Neural cell (in vitro differentiated cells): Measurements from ENCODE around the gene IBA57. TPM values are rescaled to one million over a fixed set of nuclear protein-coding genes. Genes with fewer than 3 reads are reported as not detected.

Experiments
- H2AFZ ChIP-seq: fragments of 200-600, 300-800 bp; sonication (generic), shearing (Covaris generic); 2 replicates; pipeline ENCODE4 v1.6.0; 2014; ENCODE audit warnings: low read depth, mild to moderate bottlenecking, antibody characterized with exemption, low read length, moderate library complexity
- H3F3A ChIP-seq: fragments of 200-600 bp; shearing (Covaris generic); 2 replicates; pipeline ENCODE4 v1.6.1; 2016; ENCODE audit warnings: mild to moderate bottlenecking, moderate library complexity, mixed read lengths, antibody characterized with exemption, low read length; ENCODE audit not compliant: insufficient read depth, poor library complexity, severe bottlenecking
- H3K27ac ChIP-seq: fragments of 200-600, 300-800 bp; sonication (generic), shearing (Covaris generic); 2 replicates; pipeline ENCODE4 v1.5.1; 2014; ENCODE audit warnings: mild to moderate bottlenecking, low read length, moderate library complexity
- H3K27me3 ChIP-seq: fragments of 300-800, 200-600 bp; sonication (generic), shearing (Covaris generic); 2 replicates; pipeline ENCODE4 v1.6.0; 2014; ENCODE audit warnings: mild to moderate bottlenecking, low read depth, low read length, moderate library complexity; ENCODE audit not compliant: insufficient read depth
- H3K36me3 ChIP-seq: fragments of 300-800, 200-600 bp; sonication (generic), shearing (Covaris generic); 2 replicates; pipeline ENCODE4 v1.5.1; 2014; ENCODE audit warnings: mild to moderate bottlenecking, antibody characterized with exemption, low read length, moderate library complexity; ENCODE audit not compliant: insufficient read depth
- H3K4me2 ChIP-seq: fragments of 300-800, 200-600 bp; sonication (generic), shearing (Covaris generic); 2 replicates; pipeline ENCODE4 v1.6.0; 2014; ENCODE audit warnings: mild to moderate bottlenecking, low read length
- H3K4me3 ChIP-seq: fragments of 300-800, 200-600 bp; sonication (generic), shearing (Covaris generic); 2 replicates; pipeline ENCODE4 v1.5.1; 2014; ENCODE audit warnings: mild to moderate bottlenecking, low read length, moderate library complexity
- H3K79me2 ChIP-seq: fragments of 200-600 bp; shearing (Covaris generic); replicated peaks from 2 replicates; pipeline ENCODE4 v1.6.0; 2014; ENCODE audit warnings: mild to moderate bottlenecking, low read length, moderate library complexity; ENCODE audit not compliant: insufficient read depth
- H3K9ac ChIP-seq: fragments of 300-800, 200-600 bp; sonication (generic), shearing (Covaris generic); 2 replicates; pipeline ENCODE4 v1.6.1; 2016; ENCODE audit warnings: mild to moderate bottlenecking, low read length, mixed read lengths
- H3K9me2 ChIP-seq: fragments of 200-600 bp; shearing (Covaris generic); 2 replicates; pipeline ENCODE4 v1.6.1; 2016; ENCODE audit warnings: mild to moderate bottlenecking, low read length, mixed read lengths; ENCODE audit not compliant: insufficient read depth
- H3K9me3 ChIP-seq: fragments of 200-600, 300-800 bp; sonication (generic), shearing (Covaris generic); 2 replicates; pipeline ENCODE4 v1.6.1; 2016; ENCODE audit warnings: mild to moderate bottlenecking, mixed run types, low read length, moderate library complexity, mixed read lengths
- H4K20me1 ChIP-seq: fragments of 200-600 bp; shearing (Covaris generic); 2 replicates; pipeline ENCODE4 v1.6.1; 2016; ENCODE audit warnings: mild to moderate bottlenecking, mixed run types; ENCODE audit not compliant: insufficient read depth
- CTCF ChIP-seq: fragments of 450-650 bp; IDR thresholded peaks from 2 replicates; pipeline ENCODE4 v1.5.1; 2014; ENCODE audit warnings: antibody characterized with exemption, mild to moderate bottlenecking, moderate library complexity; ENCODE audit not compliant: poor library complexity, severe bottlenecking
- EP300 ChIP-seq: fragments of 450-650 bp; conservative IDR thresholded peaks from 2 replicates; pipeline ENCODE4 v1.6.1; 2014; ENCODE audit warnings: antibody characterized with exemption, mild to moderate bottlenecking, moderate library complexity; ENCODE audit not compliant: poor library complexity, severe bottlenecking
- EZH2 ChIP-seq: fragments of 200-600, 300-800 bp; shearing (Covaris generic), sonication (generic); IDR thresholded peaks from 2 replicates; pipeline ENCODE4 v1.6.1; 2014; ENCODE audit warnings: antibody characterized with exemption, low read length, borderline replicate concordance, mild to moderate bottlenecking; ENCODE audit not compliant: insufficient read depth, poor library complexity, severe bottlenecking
- MXI1 ChIP-seq: fragments of 450-650 bp; conservative IDR thresholded peaks from 2 replicates; pipeline ENCODE4 v1.6.1; 2014; ENCODE audit warnings: antibody characterized with exemption, mild to moderate bottlenecking; ENCODE audit not compliant: poor library complexity, severe bottlenecking
- POLR2AphosphoS5 ChIP-seq: IDR thresholded peaks from 2 replicates; pipeline ENCODE4 v1.6.1; 2012
- RAD21 ChIP-seq: fragments of 450-650 bp; conservative IDR thresholded peaks from 2 replicates; pipeline ENCODE4 v1.6.1; 2014; ENCODE audit warnings: antibody characterized with exemption, mild to moderate bottlenecking, moderate library complexity
- REST ChIP-seq: IDR thresholded peaks from 2 replicates; pipeline ENCODE4 v1.6.1; 2012; ENCODE audit warnings: borderline replicate concordance
- SMC3 ChIP-seq: fragments of 450-650 bp; conservative IDR thresholded peaks from 2 replicates; pipeline ENCODE4 v1.6.1; 2014; ENCODE audit warnings: antibody characterized with exemption, mild to moderate bottlenecking, moderate library complexity; ENCODE audit not compliant: poor library complexity
- TAF1 ChIP-seq: IDR thresholded peaks from 2 replicates; pipeline ENCODE4 v1.6.1; 2012; ENCODE audit warnings: low read depth
- polyA plus RNA-seq: library from polyadenylated mRNA; depleted of rRNA; stranded (reverse); fragments of >200 nt; gene quantifications from 2 replicates; pipeline ENCODE4 v1.2.3, GENCODE V29; 2014

Gene IBA57
- polyA plus RNA-seq, 1 donor from 2014 or later, result 5.5 TPM

- Histone ChIP-seq H3K9me2 (no peaks in the 10 kb centered on the region), H3K79me2 (peaks cover 26% of the 10 kb centered on the region), H3F3A (no peaks in the 10 kb centered on the region), H3K9ac (peak overlapping the region; percentile 91), H3K27ac (peak overlapping the region; percentile 86), H3K9me3 (no peaks in the 10 kb centered on the region), H3K4me2 (peak overlapping the region; percentile 96), H3K4me3 (peak overlapping the region; percentile 69), H2AFZ (no peak overlapping the region), H3K27me3 (peaks cover 10% of the 10 kb centered on the region), H4K20me1 (peaks cover 16% of the 10 kb centered on the region), H3K36me3 (no peaks in the 10 kb centered on the region)
- TF ChIP-seq TAF1, result no peak
- no peak for TF ChIP-seq MXI1
- TF ChIP-seq POLR2AphosphoS5, result no peak
- no peak for TF ChIP-seq REST
- no peak for TF ChIP-seq EZH2
- no peak for TF ChIP-seq CTCF
- TF ChIP-seq RAD21, result no peak
- no peak for TF ChIP-seq SMC3
- no peak for TF ChIP-seq EP300
Observed at GRCh38 chr1:228141226-228142044, 24.2 kb upstream of the IBA57 start.

GRCh38 chr1:228142155-228142691, 23.4 kb upstream of the IBA57 start:
- Histone ChIP-seq H3K36me3 (no peaks in the 10 kb centered on the region), H3K4me2 (no peak overlapping the region), H3K9me3 (no peaks in the 10 kb centered on the region), H3K9me2 (no peaks in the 10 kb centered on the region), H3K9ac (no peak overlapping the region), H3K79me2 (peaks cover 26% of the 10 kb centered on the region), H3F3A (no peaks in the 10 kb centered on the region), H4K20me1 (peaks cover 16% of the 10 kb centered on the region), H2AFZ (no peak overlapping the region), H3K27me3 (peaks cover 5% of the 10 kb centered on the region), H3K4me3 (peak overlapping the region; percentile 69), H3K27ac (no peak overlapping the region)
- TF ChIP-seq MXI1, result no peak
- no peak for TF ChIP-seq POLR2AphosphoS5
- no peak for TF ChIP-seq RAD21
- no peak for TF ChIP-seq CTCF
- TF ChIP-seq EZH2, result no peak
- TF ChIP-seq EP300, result no peak
- no peak for TF ChIP-seq REST
- TF ChIP-seq TAF1, result no peak
- TF ChIP-seq SMC3, result no peak
